HG03196 (cell line): ENCODE results near the gene ASIC4.
A peak's percentile ranks its signal among the peaks of the same experiment; 100 is the strongest.

Experiments used
- ATAC-seq: cut with Tn5 transposase; IDR thresholded peaks from one replicate; pipeline ENCODE4 v1.9.1; 2021; ENCODE audit not compliant: unreplicated experiment

ASIC4 gene

GRCh38 chr2:219551441-219552381, 37.4 kb downstream of the ASIC4 start:
- ATAC-seq, result no peak

- ATAC-seq, result peak; percentile 86
Measured at GRCh38 chr2:219552382-219553167, 38.3 kb downstream of the ASIC4 start.

GRCh38 chr2:219553168-219553417, 38.8 kb downstream of the ASIC4 start:
- ATAC-seq, result no peak

- ATAC-seq, result no peak
Measured at GRCh38 chr2:219553463-219553963, 39.2 kb downstream of the ASIC4 start.

- ATAC-seq, result no peak
Measured at GRCh38 chr2:219554350-219554749, 40.1 kb downstream of the ASIC4 start.

GRCh38 chr2:219555956-219556355, 41.7 kb downstream of the ASIC4 start:
- ATAC-seq, result no peak

GRCh38 chr2:219556413-219556812, 42.1 kb downstream of the ASIC4 start:
- no peak for ATAC-seq

GRCh38 chr2:219557320-219557719, 43.0 kb downstream of the ASIC4 start:
- no peak for ATAC-seq

- ATAC-seq, result no peak
Measured at GRCh38 chr2:219557791-219558785, 43.8 kb downstream of the ASIC4 start.

- no peak for ATAC-seq
Measured at GRCh38 chr2:219559156-219559915, 45.1 kb downstream of the ASIC4 start.

GRCh38 chr2:219560037-219560892, 46.0 kb downstream of the ASIC4 start:
- no peak for ATAC-seq

GRCh38 chr2:219560893-219561178, 46.6 kb downstream of the ASIC4 start:
- no peak for ATAC-seq

- no peak for ATAC-seq
Measured at GRCh38 chr2:219561179-219562048, 47.1 kb downstream of the ASIC4 start.

GRCh38 chr2:219562049-219563020, 48.1 kb downstream of the ASIC4 start:
- ATAC-seq, result no peak

GRCh38 chr2:219563271-219563928, 49.1 kb downstream of the ASIC4 start:
- ATAC-seq, result no peak

GRCh38 chr2:219565130-219566080, 51.1 kb downstream of the ASIC4 start:
- ATAC-seq, result no peak
